HepG2 (cell line): ENCODE measurements around the gene MUTYH.

Experiments used
- HNRNPL ChIP-seq: fragments of 200-400 bp; formaldehyde crosslinking; IDR thresholded peaks from 2 replicates; pipeline ENCODE4 v1.6.1; 2017; ENCODE audit warnings: mild to moderate bottlenecking, low read depth, low read length
- PHF21A ChIP-seq: sonication (generic); formaldehyde crosslinking; IDR thresholded peaks from 2 replicates; pipeline ENCODE4 v1.5.0; 2020; ENCODE audit warnings: mild to moderate bottlenecking, missing genetic modification reagents
- POLR2AphosphoS5 ChIP-seq: IDR thresholded peaks from 2 replicates; pipeline ENCODE4 v1.6.1; 2012; ENCODE audit warnings: low read depth, low read length
- ZNF547 ChIP-seq: sonication (generic); formaldehyde crosslinking; IDR thresholded peaks from 2 replicates; pipeline ENCODE4 v1.5.1; 2020; ENCODE audit warnings: mild to moderate bottlenecking, missing genetic modification reagents
- TF ChIP-seq, protein P1 (sequence below): sonication (generic); formaldehyde crosslinking; IDR thresholded peaks from 2 replicates; pipeline ENCODE4 v1.5.1; 2020; ENCODE audit warnings: mild to moderate bottlenecking, moderate library complexity, missing genetic modification reagents

DNA sequence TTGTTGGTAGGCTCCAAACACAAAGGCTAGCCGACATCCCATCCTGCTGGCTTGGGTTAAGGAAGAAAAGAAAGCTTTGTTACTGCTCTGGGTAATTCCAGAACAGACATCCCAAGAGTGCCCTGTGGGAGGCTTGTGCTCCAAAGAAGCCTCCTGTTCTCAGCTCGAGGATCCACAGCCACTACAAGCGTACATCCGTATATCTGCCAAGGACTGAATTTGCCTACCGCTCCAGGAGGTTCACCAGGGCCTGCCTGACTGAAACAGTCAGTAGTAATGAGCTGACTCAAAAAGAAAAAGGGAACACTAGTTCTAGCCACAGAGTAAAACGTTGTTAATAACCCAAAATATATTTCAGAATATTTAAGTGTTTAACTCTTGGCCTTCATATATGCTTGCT lies 24.8 kb upstream of the MUTYH start:
- no peak for TF ChIP-seq PHF21A (CRISPR knock-in tag)
- no peak for TF ChIP-seq HNRNPL
- no peak for TF ChIP-seq POLR2AphosphoS5
- TF ChIP-seq ZNF547 (CRISPR knock-in tag) = no peak
- TF ChIP-seq, protein P1, sequence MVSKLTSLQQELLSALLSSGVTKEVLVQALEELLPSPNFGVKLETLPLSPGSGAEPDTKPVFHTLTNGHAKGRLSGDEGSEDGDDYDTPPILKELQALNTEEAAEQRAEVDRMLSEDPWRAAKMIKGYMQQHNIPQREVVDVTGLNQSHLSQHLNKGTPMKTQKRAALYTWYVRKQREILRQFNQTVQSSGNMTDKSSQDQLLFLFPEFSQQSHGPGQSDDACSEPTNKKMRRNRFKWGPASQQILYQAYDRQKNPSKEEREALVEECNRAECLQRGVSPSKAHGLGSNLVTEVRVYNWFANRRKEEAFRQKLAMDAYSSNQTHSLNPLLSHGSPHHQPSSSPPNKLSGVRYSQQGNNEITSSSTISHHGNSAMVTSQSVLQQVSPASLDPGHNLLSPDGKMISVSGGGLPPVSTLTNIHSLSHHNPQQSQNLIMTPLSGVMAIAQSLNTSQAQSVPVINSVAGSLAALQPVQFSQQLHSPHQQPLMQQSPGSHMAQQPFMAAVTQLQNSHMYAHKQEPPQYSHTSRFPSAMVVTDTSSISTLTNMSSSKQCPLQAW (CRISPR knock-in tag) = no peak
